HL-60/S4 treated with retinoic acid at 250 ng/mL for 4 days and 3 days (cell line): ENCODE data around the gene CSRP1.

Source experiments
- in situ Hi-C: fragments of 300-500 bp; cut with MboI; formaldehyde crosslinking; loops from 2 replicates; pipeline ENCODE4 v1.7.0; 2022; ENCODE audit warnings: low sequenced_read_pairs

Gene CSRP1

DNA sequence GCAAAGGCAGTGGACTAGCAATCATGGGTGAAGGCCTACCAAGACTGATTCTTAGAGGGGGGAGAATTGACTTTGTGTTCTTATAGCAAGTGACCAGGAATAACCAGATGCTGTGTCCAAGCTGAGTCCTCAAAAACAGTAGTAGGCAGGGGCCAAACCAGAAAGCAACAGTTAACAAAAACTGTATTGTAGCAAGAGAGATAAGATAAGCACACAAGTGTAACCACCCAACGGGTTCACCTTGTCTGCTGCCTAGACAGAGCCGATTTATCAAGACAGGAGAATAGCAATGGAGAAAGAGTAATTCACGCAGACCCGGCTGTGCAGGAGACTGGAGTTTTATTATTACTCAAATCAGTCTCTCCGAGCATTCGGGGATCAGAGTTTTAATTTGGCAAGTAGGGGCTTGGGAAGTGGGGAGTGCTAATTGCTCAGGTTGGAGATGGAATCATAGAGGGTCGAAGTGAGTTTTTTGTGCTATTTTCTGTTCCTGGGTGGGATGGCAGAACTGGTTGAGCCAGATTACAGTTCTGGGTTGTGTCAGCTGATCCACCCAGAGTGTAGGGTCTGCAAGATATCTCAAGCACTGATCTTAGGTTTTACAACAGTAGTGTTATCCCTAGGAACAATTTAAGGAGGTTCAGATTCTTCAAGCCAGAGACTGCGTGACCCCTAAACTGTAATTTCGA lies 8.3 kb upstream of the CSRP1 start:
- in situ Hi-C loops = no loop called here

DNA sequence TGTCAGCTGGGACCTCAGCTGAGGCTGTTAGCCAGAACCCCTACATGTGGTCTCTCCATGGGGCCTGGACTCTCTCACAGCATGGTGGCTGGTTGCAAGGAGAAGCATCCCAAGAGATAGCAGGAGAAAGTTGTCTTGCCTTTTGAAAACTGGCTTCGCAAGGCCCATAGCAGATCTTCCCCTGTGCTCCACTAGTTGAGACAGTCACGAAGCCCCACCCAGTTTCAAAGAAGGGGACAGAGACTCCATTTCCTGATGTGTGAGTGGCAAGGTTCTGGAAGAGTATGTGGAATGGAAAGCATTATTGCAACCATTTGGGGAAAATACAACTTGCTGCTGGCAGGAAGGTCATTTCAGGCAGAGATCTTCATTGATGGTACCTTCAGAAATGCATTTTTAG lies 7.5 kb upstream of the CSRP1 start:
- in situ Hi-C loops = no loop called here

DNA sequence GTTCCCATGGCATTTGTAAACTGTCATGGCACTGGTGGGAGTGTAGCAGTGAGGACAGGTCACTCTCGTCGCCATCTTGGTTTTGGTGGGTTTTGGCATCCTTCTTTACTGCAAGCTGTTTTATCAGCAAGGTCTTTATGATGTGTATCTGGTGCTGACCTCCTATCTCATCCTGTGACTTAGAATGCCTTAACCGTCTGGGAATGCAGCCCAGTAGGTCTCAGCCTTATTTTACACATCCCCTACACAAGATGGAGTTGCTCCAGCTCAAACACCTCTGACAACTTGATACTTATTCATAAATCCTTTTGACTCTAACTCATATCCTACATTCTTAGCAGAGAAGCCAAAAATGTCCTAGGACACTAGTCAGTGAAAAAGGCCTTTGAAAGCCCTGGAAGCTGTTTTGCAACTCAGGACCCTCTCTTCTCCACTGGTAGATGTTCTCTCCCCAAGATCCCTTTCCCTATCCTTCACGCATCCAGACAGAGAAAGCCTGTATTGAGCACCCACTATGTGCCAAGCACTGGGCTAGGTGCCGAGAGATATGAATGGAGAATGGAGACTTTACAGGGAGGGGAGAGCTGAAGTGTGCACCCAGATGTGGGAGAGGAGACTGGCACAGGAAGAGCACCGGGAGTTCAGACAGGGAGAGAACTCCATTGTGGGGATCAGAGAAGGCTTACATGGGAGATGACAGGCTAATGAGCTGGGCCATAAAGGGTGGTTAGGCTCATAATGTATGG lies 6.7 kb upstream of the CSRP1 start:
- in situ Hi-C loops = no loop called here

GRCh38 chr1:201511941-201512539 lies 5.1 kb upstream of the CSRP1 start:
- in situ Hi-C loops = no loop called here

DNA sequence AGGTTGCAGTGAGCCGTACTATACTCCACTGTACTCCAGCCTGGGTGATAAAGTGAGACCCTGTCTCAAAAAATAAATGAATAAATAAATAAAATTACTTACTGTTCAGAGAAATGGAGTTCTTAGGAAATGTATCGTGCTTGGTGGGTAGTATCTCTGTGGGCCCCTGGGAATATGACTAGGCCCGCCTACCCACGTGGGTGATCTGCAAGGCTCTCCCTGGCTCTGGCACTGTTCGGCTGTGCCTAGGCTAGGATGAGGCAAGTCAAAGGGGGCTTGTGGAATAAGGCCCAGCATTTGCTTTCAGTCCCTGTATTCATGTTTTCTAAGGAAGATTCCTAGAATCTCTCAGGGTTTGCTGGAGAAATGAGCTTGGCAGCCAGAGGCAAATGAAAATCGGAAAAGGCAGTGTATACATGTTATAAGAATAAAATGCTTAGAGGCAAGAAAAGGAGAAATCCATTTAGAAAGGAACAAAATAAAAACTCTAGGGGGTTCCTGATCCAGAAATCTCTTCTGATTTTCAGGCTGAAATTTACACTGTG lies 4.5 kb upstream of the CSRP1 start:
- in situ Hi-C loops = no loop called here

GRCh38 chr1:201510734-201511133 lies 3.8 kb upstream of the CSRP1 start:
- in situ Hi-C loops = no loop called here

DNA sequence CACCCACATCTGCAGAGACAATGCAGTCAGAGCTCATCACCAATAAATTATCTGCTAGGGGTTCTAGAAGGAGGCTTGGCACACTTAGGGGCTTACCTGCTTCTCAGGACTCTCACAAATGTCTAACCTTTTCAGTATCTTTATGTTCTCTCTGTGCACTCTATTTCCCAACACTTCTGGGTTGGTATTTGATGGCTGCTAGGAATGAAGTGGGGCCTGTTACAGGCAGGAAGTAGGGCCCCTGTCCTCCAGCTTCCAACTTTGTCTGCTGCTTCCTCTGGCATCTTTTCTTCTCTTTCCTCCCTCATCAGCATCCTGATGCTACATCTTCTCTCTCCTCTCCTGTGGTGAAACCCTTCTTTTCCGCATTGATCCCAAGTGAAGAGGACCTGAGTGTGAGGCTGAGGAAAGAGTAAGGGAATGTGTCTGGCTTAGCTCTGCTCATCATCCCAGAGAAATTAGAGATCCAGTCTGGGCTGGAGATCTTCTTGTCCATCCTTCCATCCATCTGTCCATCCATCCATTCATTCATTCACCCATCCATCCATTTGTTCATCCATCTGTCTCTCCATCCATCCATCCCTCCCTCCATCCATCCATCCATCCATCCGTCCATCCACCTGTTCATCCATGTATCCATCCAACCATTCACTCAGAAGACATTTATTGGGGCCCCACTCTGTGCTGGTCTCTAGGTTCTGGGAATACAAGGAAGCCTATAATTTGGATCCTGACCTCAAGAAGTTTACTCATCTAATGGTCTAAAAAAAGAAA lies 2.9 kb upstream of the CSRP1 start:
- in situ Hi-C loops = no loop called here

- in situ Hi-C loops = no loop called here
Measured at GRCh38 chr1:201508809-201509208, 1.9 kb upstream of the CSRP1 start.

GRCh38 chr1:201507360-201507675 lies 395 bp upstream of the CSRP1 start:
- in situ Hi-C loops = no loop called here

GRCh38 chr1:201506092-201506491 lies 831 bp downstream of the CSRP1 start:
- in situ Hi-C loops = no loop called here

DNA sequence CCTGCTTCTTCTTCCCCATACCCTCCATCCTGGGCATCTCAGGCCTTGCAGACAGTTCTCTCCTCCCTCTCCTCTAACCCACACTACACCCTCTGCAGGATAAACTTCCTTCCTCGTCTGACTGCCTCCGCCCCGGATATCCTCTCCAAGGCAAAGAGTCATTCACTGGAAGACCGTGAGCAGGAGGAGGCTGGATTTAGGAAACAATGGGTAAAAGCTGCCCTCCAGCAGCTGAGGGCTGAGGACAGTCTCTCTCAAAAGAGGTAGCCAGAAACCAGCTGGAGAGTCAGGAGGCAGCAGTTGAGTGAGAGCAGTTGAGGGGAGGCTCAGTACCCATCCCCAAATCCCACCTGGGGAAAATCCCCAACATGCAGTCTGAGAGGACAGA lies 1.4 kb downstream of the CSRP1 start:
- in situ Hi-C loops = no loop called here

GRCh38 chr1:201504799-201505502 lies 2.0 kb downstream of the CSRP1 start:
- in situ Hi-C loops = no loop called here

- in situ Hi-C loops = no loop called here
Measured at GRCh38 chr1:201504179-201504631, 2.7 kb downstream of the CSRP1 start.

- in situ Hi-C loops = no loop called here
Measured at GRCh38 chr1:201503397-201504176, 3.3 kb downstream of the CSRP1 start.

- in situ Hi-C loops = no loop called here
Measured at GRCh38 chr1:201502511-201502857, 4.4 kb downstream of the CSRP1 start.

GRCh38 chr1:201501812-201502510 lies 5.0 kb downstream of the CSRP1 start:
- in situ Hi-C loops = no loop called here

GRCh38 chr1:201501144-201501543 lies 5.8 kb downstream of the CSRP1 start:
- in situ Hi-C loops = no loop called here

GRCh38 chr1:201500670-201501120 lies 6.2 kb downstream of the CSRP1 start:
- in situ Hi-C loops = no loop called here
